Fibroblast of lung (primary cell): ENCODE results near the gene C21orf58. TPM values are rescaled to one million over a fixed set of nuclear protein-coding genes. Genes with fewer than 3 reads are reported as not detected.

Experiments used
- DNase-seq, 2 donors: peaks; one replicate each; pipeline versions ENCODE4 v3.0.0 to v3.0.0-alpha.2; 2010; ENCODE audit warnings: low read depth in 2 of 2
- H2AFZ ChIP-seq: 2 replicates; pipeline ENCODE4 v1.5.1; 2012; ENCODE audit warnings: low read length, control low read depth, inconsistent platforms
- H3K27ac ChIP-seq: 2 replicates; pipeline ENCODE4 v1.5.1; 2011; ENCODE audit warnings: low read length, control low read depth; ENCODE audit not compliant: insufficient read depth
- H3K27me3 ChIP-seq: 2 replicates; pipeline ENCODE4 v1.5.1; 2011; ENCODE audit warnings: mild to moderate bottlenecking, low read length; ENCODE audit not compliant: control insufficient read depth, insufficient read depth
- H3K36me3 ChIP-seq: 2 replicates; pipeline ENCODE4 v1.5.1; 2011; ENCODE audit warnings: low read length; ENCODE audit not compliant: control insufficient read depth, insufficient read depth
- H3K4me1 ChIP-seq: 2 replicates; pipeline ENCODE4 v1.5.1; 2011; ENCODE audit warnings: low read length; ENCODE audit not compliant: control insufficient read depth, insufficient read depth; ENCODE audit errors: extremely low read depth
- H3K4me2 ChIP-seq: 2 replicates; pipeline ENCODE4 v1.5.1; 2011; ENCODE audit warnings: low read length, control low read depth; ENCODE audit not compliant: insufficient read depth; ENCODE audit errors: extremely low read depth
- H3K4me3 ChIP-seq, 4 experiments: fragments of 200-600 bp in 1 of 4; sonication (generic) in 1 of 4; replicated peaks in 1 of 4; 2 replicates each; pipeline ENCODE4 v1.5.1; 2011 to 2016; ENCODE audit warnings: low read length in 4 of 4, low read depth in 3 of 4, mild to moderate bottlenecking in 3 of 4, control low read depth in 2 of 4, inconsistent platforms in 1 of 4, mixed read lengths in 1 of 4; ENCODE audit not compliant: insufficient read depth in 1 of 4; ENCODE audit errors: control extremely low read depth in 1 of 4
- H3K79me2 ChIP-seq: 2 replicates; pipeline ENCODE4 v1.5.1; 2012; ENCODE audit warnings: mild to moderate bottlenecking, low read length, inconsistent platforms; ENCODE audit not compliant: control insufficient read depth, insufficient read depth
- H3K9ac ChIP-seq: 2 replicates; pipeline ENCODE4 v1.5.1; 2011; ENCODE audit warnings: mild to moderate bottlenecking, low read length, control low read depth; ENCODE audit not compliant: insufficient read depth
- H3K9me3 ChIP-seq: 2 replicates; pipeline ENCODE4 v1.5.1; 2012; ENCODE audit warnings: low read depth, low read length; ENCODE audit not compliant: control insufficient read depth, insufficient read depth
- H4K20me1 ChIP-seq: 2 replicates; pipeline ENCODE4 v1.5.1; 2011; ENCODE audit warnings: low read length; ENCODE audit not compliant: control insufficient read depth, insufficient read depth; ENCODE audit errors: extremely low read depth
- EZH2 ChIP-seq: IDR thresholded peaks from 2 replicates; pipeline ENCODE4 v1.5.1; 2012; ENCODE audit warnings: low read length, control low read depth, mild to moderate bottlenecking; ENCODE audit errors: missing control alignments
- polyA plus RNA-seq, 2 donors: library from polyadenylated mRNA; depleted of rRNA in 1 of 2; stranded (reverse) in 1 of 2; unstranded in 1 of 2; fragments of >200 nt; gene quantifications; 2 replicates each; pipeline ENCODE4 v1.2.1, GENCODE V29; 2011 to 2012; ENCODE audit warnings: missing spikeins in 1 of 2
- total RNA-seq: library from RNA; depleted of rRNA; stranded (reverse); fragments of >200 nt; gene quantifications from 2 replicates; pipeline ENCODE4 v1.2.1, GENCODE V29; 2014
- TF ChIP-seq, protein P1 (sequence below), 2 donors: IDR thresholded peaks in 1 of 2; conservative IDR thresholded peaks in 1 of 2; 1 replicate in 1 of 2; 2 replicates in 1 of 2; pipeline ENCODE4 v1.5.1; 2011 to 2012; ENCODE audit warnings: low read length in 2 of 2, control low read depth in 1 of 2, inconsistent platforms in 1 of 2, low read depth in 1 of 2, mild to moderate bottlenecking in 1 of 2

C21orf58 gene
- total and polyA plus RNA-seq, 2 donors (not counting 1 experiment from before 2014, with no cell fraction given), result 1.4 to 2.5 TPM

DNA sequence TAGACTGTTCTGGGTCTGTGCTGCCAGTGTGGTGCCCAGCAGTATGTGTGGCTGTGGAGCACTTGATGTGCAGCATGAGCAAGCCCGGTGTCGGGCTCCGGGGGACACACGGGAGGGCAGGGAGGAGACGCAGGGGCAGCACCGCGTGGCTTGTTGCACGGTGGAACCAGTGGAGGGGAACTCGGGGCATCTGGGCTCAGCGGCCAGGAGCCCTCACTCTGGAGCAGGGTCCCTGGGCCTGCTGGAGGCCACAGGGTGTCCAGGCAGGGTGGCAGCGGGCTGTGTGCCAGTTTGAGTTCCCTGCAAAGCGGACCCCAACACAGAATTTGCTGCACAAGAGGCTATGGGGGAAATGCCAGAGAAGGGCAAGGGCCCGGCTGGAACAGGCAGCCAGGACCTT, 30.8 kb upstream of the C21orf58 start:
- H3K36me3 ChIP-seq, result peaks cover 30% of the 10 kb centered on the region
- H3K4me3 ChIP-seq, result no peak overlapping the region
- H3K79me2 ChIP-seq, result no peaks in the 10 kb centered on the region
- no peaks in the 10 kb centered on the region for H3K4me1 ChIP-seq
- no peaks in the 10 kb centered on the region for H4K20me1 ChIP-seq
- no peak overlapping the region for H3K9ac ChIP-seq
- no peak overlapping the region for H2AFZ ChIP-seq
- no peak overlapping the region for H3K4me2 ChIP-seq
- no peak overlapping the region for H3K27ac ChIP-seq
- no peaks in the 10 kb centered on the region for H3K9me3 ChIP-seq
- DNase-seq, result no peak
- H3K27me3 ChIP-seq, result no peaks in the 10 kb centered on the region
- TF ChIP-seq, protein P1, sequence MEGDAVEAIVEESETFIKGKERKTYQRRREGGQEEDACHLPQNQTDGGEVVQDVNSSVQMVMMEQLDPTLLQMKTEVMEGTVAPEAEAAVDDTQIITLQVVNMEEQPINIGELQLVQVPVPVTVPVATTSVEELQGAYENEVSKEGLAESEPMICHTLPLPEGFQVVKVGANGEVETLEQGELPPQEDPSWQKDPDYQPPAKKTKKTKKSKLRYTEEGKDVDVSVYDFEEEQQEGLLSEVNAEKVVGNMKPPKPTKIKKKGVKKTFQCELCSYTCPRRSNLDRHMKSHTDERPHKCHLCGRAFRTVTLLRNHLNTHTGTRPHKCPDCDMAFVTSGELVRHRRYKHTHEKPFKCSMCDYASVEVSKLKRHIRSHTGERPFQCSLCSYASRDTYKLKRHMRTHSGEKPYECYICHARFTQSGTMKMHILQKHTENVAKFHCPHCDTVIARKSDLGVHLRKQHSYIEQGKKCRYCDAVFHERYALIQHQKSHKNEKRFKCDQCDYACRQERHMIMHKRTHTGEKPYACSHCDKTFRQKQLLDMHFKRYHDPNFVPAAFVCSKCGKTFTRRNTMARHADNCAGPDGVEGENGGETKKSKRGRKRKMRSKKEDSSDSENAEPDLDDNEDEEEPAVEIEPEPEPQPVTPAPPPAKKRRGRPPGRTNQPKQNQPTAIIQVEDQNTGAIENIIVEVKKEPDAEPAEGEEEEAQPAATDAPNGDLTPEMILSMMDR (conservative IDR thresholded peaks at IDR 0.05 in 1 of 2, IDR thresholded peaks at IDR 0.05 in 1 of 2; ENCODE audit: low read depth in 1 of 2, low read length in 2 of 2), result no peak
- no peak for TF ChIP-seq EZH2

DNA sequence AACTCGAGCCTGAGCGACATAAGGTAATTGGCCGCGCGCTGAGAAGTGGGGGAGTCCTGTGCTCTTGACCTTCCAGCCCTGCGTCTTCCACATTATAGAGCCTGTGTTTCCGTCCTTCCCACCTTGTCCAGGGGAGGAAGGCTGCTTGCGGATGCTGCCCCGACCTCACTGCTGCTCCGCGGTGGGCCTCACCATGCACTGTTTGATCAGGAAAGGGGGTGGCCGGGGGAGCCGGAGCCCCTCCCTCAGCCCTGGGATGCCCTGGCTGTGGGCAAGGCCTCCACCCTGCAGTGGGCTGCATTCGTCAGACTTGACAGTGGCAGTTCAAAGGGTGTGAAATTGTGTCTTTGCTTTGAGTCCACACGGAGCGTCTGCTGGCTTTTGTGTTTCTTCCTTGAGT, 30.4 kb upstream of the C21orf58 start:
- Histone ChIP-seq H3K9ac (no peak overlapping the region), H3K36me3 (peaks cover 32% of the 10 kb centered on the region), H3K4me2 (no peak overlapping the region), H3K4me1 (no peaks in the 10 kb centered on the region), H3K27me3 (no peaks in the 10 kb centered on the region), H4K20me1 (no peaks in the 10 kb centered on the region), H3K27ac (no peak overlapping the region), H3K4me3 (no peak overlapping the region), H3K9me3 (no peaks in the 10 kb centered on the region), H3K79me2 (no peaks in the 10 kb centered on the region), H2AFZ (no peak overlapping the region)
- no peak for TF ChIP-seq EZH2
- TF ChIP-seq, protein P1 (conservative IDR thresholded peaks at IDR 0.05 in 1 of 2, IDR thresholded peaks at IDR 0.05 in 1 of 2; ENCODE audit: low read depth in 1 of 2, low read length in 2 of 2), result no peak
- no peak for DNase-seq

DNA sequence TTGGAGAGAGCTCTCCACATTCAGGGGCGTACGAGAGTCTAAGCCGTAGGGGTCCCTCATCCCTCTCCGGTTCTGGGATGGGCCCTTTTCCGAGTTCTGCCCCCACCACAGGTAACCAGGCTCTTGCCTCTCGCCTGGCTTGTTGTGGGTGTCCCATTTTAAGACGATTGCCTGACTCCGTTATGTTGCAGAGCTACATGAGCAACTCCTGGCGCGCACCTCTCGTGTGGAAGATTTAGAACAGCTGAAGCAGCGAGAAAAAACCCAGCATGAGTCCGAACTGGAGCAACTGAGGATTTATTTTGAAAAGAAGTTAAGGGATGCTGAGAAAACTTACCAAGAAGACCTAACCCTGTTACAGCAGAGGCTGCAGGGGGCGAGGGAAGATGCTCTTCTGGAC, 29.2 kb upstream of the C21orf58 start:
- no peak for TF ChIP-seq EZH2
- TF ChIP-seq, protein P1 (conservative IDR thresholded peaks at IDR 0.05 in 1 of 2, IDR thresholded peaks at IDR 0.05 in 1 of 2; ENCODE audit: low read depth in 1 of 2, low read length in 2 of 2), result no peak
- no peaks in the 10 kb centered on the region for H3K27me3 ChIP-seq
- no peaks in the 10 kb centered on the region for H4K20me1 ChIP-seq
- no peak overlapping the region for H3K27ac ChIP-seq
- peaks cover 33% of the 10 kb centered on the region for H3K36me3 ChIP-seq
- no peak overlapping the region for H3K4me3 ChIP-seq
- no peak overlapping the region for H2AFZ ChIP-seq
- no peaks in the 10 kb centered on the region for H3K4me1 ChIP-seq
- H3K9ac ChIP-seq, result no peak overlapping the region
- no peak for DNase-seq
- H3K4me2 ChIP-seq, result no peak overlapping the region
- no peaks in the 10 kb centered on the region for H3K79me2 ChIP-seq
- H3K9me3 ChIP-seq, result no peaks in the 10 kb centered on the region
